Renal cortical epithelial cell (primary cell): Measurements from ENCODE around the gene NECTIN1. TPM values are rescaled to one million over a fixed set of nuclear protein-coding genes. Genes with fewer than 3 reads are reported as not detected.
A peak's percentile ranks its signal among the peaks of the same experiment; 100 is the strongest.

Experiments used
- DNase-seq: peaks from one replicate; pipeline ENCODE4 v3.0.0-alpha.2; 2011; ENCODE audit warnings: low read depth
- total RNA-seq: library from RNA; depleted of rRNA; stranded (reverse); fragments of >200 nt; gene quantifications from 2 replicates; pipeline ENCODE4 v1.2.3, GENCODE V29; 2014

NECTIN1 gene
- total RNA-seq, 1 donor from 2014 or later, result 4.7 TPM

GRCh38 chr11:119671561-119672015 lies 57.4 kb downstream of the NECTIN1 start:
- no peak for DNase-seq

- DNase-seq, result no peak
Observed at GRCh38 chr11:119671051-119671450, 57.9 kb downstream of the NECTIN1 start.

GRCh38 chr11:119669487-119669886 lies 59.5 kb downstream of the NECTIN1 start:
- DNase-seq, result no peak

- DNase-seq, result no peak
Observed at GRCh38 chr11:119668676-119669075, 60.3 kb downstream of the NECTIN1 start.

GRCh38 chr11:119666463-119667131 lies 62.4 kb downstream of the NECTIN1 start:
- DNase-seq, result peak; percentile 26

GRCh38 chr11:119666061-119666460 lies 62.9 kb downstream of the NECTIN1 start:
- no peak for DNase-seq

- DNase-seq, result no peak
Observed at GRCh38 chr11:119664701-119665420, 64.1 kb downstream of the NECTIN1 start.

- no peak for DNase-seq
Observed at GRCh38 chr11:119664063-119664572, 64.9 kb downstream of the NECTIN1 start.

- DNase-seq, result no peak
Observed at GRCh38 chr11:119663279-119663678, 65.7 kb downstream of the NECTIN1 start.

- no peak for DNase-seq
Observed at GRCh38 chr11:119661226-119661625, 67.8 kb downstream of the NECTIN1 start.

GRCh38 chr11:119659971-119660723 lies 68.9 kb downstream of the NECTIN1 start:
- no peak for DNase-seq

- DNase-seq, result peak; percentile 38
Observed at GRCh38 chr11:119652907-119653659, 75.9 kb downstream of the NECTIN1 start.

GRCh38 chr11:119651802-119652584 lies 77.0 kb downstream of the NECTIN1 start:
- no peak for DNase-seq

GRCh38 chr11:119650251-119650650 lies 78.7 kb downstream of the NECTIN1 start:
- no peak for DNase-seq

GRCh38 chr11:119647254-119647653 lies 81.7 kb downstream of the NECTIN1 start:
- DNase-seq, result no peak

- no peak for DNase-seq
Observed at GRCh38 chr11:119645018-119645417, 84.0 kb downstream of the NECTIN1 start.

- DNase-seq, result no peak
Observed at GRCh38 chr11:119644502-119644901, 84.5 kb downstream of the NECTIN1 start.

- no peak for DNase-seq
Observed at GRCh38 chr11:119643876-119644225, 85.1 kb downstream of the NECTIN1 start.

GRCh38 chr11:119643212-119643875 lies 85.7 kb downstream of the NECTIN1 start:
- no peak for DNase-seq

GRCh38 chr11:119641983-119642745 lies 86.8 kb downstream of the NECTIN1 start:
- DNase-seq, result no peak
